Measurements from ENCODE around the gene SHKBP1.

The SHKBP1 gene

DNA sequence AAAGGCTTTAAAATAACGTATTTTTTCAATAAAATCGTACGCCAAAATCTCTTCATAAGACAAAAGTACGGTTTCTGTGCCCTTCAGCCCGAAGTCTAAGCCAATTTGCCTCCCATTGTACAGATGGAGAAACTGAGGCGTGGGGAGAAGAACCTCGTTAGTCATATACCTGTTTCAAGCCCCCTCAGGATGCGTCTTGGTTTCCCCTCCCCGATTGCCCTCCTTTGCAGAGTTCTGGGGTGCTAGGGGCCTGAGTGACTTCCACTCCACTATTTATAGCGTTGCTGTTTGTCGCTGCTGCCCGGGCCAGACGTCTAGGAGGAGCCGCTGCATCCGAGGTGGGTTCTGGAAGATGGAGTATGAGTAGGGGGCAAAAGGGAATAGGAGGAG is 22.2 kb downstream of the SHKBP1 start:
- DNase-seq (ENCODE audit: low read depth) = no peak
- TF ChIP-seq, protein P1, sequence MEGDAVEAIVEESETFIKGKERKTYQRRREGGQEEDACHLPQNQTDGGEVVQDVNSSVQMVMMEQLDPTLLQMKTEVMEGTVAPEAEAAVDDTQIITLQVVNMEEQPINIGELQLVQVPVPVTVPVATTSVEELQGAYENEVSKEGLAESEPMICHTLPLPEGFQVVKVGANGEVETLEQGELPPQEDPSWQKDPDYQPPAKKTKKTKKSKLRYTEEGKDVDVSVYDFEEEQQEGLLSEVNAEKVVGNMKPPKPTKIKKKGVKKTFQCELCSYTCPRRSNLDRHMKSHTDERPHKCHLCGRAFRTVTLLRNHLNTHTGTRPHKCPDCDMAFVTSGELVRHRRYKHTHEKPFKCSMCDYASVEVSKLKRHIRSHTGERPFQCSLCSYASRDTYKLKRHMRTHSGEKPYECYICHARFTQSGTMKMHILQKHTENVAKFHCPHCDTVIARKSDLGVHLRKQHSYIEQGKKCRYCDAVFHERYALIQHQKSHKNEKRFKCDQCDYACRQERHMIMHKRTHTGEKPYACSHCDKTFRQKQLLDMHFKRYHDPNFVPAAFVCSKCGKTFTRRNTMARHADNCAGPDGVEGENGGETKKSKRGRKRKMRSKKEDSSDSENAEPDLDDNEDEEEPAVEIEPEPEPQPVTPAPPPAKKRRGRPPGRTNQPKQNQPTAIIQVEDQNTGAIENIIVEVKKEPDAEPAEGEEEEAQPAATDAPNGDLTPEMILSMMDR (IDR thresholded peaks at IDR 0.05; ENCODE audit: low read depth, low read length, missing control alignments) = no peak
- no peak overlapping the region for H3K4me3 ChIP-seq (ENCODE audit: low read depth, low read length)

DNA sequence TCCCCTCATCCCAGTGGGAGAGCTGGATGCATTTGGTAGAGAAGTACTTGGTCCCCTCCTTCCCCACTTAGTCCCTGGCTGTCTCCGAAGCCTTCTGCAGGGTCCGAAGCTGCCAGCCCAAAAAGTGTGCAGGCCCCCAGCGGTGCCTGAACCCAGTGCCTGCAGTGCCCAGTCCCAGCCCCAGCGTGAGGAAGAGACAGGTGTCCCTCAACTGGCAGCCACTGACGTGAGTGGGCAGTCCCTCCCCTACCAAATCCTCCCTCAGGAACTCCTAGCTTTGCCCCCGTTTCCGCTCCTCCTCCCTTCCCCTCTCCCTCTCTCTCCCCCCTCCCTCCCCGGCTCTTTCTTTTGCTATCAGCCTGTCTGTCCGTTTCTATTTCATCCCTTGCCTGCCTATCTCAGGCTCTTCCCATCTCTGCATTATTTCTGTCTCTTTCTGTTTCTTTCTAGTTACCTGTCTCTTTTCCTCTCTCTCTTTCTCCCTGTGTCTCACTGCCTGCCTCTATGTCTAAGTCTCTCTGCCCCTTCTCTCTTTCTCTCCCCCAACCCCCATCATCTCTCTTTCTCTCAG is 22.7 kb downstream of the SHKBP1 start:
- no peak for DNase-seq (ENCODE audit: low read depth)
- H3K4me3 ChIP-seq (ENCODE audit: low read depth, low read length) = no peak overlapping the region
- TF ChIP-seq, protein P1 (IDR thresholded peaks at IDR 0.05; ENCODE audit: low read depth, low read length, missing control alignments) = no peak

DNA sequence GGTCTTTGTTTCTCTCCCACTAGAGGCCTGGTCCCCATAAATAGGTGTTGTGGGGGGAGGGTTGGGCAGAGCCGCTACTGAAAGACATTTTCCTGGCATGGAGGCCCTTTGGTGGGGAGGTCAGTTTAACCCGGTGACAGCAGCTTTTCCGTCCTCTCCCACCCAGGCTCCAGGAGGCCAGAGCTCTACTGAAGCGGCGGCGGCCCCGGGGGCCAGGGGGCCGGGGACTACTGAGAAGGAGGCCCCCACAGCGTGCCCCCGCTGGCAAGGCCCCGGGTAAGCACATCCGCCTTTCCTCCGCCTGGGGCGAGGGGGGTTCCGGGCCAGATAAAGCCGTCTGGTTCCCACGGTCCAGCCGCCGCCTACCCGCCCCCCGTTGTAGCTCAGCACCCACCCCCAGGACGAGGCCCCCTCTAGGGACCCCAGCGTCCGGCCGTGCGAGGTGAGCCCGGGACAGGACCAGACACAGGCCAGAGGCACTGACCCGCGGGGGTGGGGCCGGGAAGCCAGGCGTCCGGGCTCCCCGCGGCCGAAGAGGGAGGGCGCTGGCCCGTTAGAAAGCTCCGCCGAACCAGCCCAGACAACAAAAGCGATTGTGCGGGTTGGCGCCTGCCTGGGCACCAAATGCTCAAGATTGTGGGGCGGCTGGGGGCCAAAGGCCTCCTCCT is 23.4 kb downstream of the SHKBP1 start:
- TF ChIP-seq, protein P1 (IDR thresholded peaks at IDR 0.05; ENCODE audit: low read depth, low read length, missing control alignments) = no peak
- DNase-seq (ENCODE audit: low read depth) = no peak
- no peak overlapping the region for H3K4me3 ChIP-seq (ENCODE audit: low read depth, low read length)

DNA sequence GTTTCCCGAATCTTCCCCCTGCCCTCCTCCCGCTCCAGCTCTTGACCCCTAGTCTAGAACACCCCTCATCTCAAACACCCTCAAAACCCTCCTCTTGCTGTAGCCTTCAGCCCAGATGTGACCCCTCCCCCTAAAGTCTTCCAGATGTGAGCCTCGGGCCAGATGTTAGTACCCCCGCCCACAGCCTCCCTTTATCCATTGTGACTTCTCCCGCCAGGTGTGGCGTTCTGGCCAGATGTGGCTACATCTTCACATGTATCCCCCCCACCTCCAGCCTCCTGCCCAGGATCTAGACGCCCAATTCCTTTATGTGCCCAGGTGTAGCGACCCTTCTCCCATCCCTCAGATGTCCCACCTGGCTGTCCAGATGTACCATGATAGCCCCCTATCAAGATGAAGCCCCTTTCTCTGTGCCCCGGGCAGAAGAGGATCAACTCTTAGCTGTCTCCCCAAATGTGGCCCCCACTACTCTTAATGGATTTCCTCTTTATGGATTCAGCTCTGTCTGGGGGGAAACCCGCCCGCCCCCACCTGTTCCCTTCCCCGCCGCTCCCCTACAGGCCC is 24.0 kb downstream of the SHKBP1 start:
- no peak for DNase-seq (ENCODE audit: low read depth)
- TF ChIP-seq, protein P1 (IDR thresholded peaks at IDR 0.05; ENCODE audit: low read depth, low read length, missing control alignments) = no peak
- H3K4me3 ChIP-seq (ENCODE audit: low read depth, low read length) = no peak overlapping the region

DNA sequence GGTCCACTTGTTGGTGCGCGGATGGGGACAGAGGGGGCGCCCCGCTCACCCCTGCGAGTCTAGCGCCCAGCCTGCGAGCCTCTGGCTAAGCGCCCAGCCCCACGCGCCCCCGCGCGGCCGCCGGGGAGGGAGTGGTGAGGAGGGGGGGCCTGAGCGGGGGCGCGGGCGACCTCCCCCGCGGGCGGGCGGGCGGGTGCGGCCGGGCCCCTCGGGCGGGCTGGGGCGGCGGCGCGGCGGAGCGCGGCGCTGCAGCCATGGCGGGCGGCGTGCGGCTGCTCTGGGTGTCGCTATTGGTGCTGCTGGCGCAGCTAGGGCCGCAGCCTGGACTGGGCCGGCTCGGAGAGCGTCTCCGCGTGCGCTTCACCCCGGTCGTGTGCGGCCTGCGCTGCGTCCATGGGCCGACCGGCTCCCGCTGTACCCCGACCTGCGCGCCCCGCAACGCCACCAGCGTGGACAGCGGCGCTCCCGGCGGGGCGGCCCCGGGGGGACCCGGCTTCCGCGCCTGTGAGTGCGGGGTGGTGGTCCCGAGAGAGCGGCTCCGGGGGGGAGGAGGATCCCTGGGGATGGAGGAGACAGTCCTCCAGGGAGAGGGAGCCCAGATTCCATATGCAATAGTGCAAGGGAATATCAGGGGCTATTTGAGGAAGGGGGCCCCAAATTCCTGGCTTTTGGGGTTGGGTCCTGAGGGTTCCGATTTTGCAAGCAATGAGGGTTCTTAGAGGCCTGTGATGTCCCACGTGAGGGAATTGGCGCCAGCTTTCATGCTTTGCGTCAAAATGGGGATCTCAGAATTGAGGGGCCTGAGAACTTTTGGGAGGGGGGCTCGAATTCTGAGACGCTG is 24.7 kb downstream of the SHKBP1 start, which contains the start of gene LTBP4:
Gene LTBP4, plus strand, starts transcription at position 236 of the 841 bp plus-strand sequence. Its CDS starts 19 bp downstream, at position 255.
- no peak within 1 kb of the TSS for H3K4me3 ChIP-seq (ENCODE audit: low read depth, low read length)
- DNase-seq (ENCODE audit: low read depth) = no peak
- TF ChIP-seq, protein P1 (IDR thresholded peaks at IDR 0.05; ENCODE audit: low read depth, low read length, missing control alignments) = no peak

DNA sequence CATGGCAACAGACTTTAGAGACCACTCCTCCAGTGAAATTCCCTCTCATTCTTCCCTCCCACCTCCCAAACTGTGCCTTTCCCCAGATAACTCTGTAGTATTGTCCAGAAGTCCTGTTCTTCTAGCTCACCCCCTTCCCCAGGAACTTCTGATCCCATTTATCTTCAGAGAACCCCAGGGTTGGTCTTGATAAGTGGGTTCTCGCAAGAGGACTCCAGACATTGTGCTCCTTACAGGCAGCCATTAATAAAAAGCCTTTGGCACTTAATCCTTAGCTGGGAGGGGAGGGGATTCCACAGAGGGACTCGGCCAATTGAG is 26.4 kb downstream of the SHKBP1 start:
- DNase-seq (ENCODE audit: low read depth) = no peak
- H3K4me3 ChIP-seq (ENCODE audit: low read depth, low read length) = no peak overlapping the region
- TF ChIP-seq, protein P1 (IDR thresholded peaks at IDR 0.05; ENCODE audit: low read depth, low read length, missing control alignments) = no peak
